Astrocyte (in vitro differentiated cells and primary cell): ENCODE measurements around the gene RYR2. TPM values are rescaled to one million over a fixed set of nuclear protein-coding genes. Genes with fewer than 3 reads are reported as not detected.

Source experiments
- DNase-seq: peaks from one replicate; pipeline ENCODE4 v3.0.0-alpha.2; 2010; ENCODE audit warnings: low read depth
- FAIRE-seq: peaks from 2 replicates; lab custom pipeline; 2011; peaks lifted over from hg19 to GRCh38; lab: Jason Lieb, UNC
- H2AFZ ChIP-seq: 2 replicates; pipeline ENCODE4 v1.6.0; 2012; ENCODE audit warnings: low read depth, low read length, inconsistent platforms
- H3K27ac ChIP-seq: 2 replicates; pipeline ENCODE4 v1.5.1; 2011; ENCODE audit warnings: low read depth, low read length, inconsistent platforms
- H3K27me3 ChIP-seq: 2 replicates; pipeline ENCODE4 v1.6.0; 2011; ENCODE audit warnings: low read length, inconsistent platforms; ENCODE audit not compliant: insufficient read depth
- H3K36me3 ChIP-seq: 2 replicates; pipeline ENCODE4 v1.5.1; 2011; ENCODE audit warnings: low read length, inconsistent platforms; ENCODE audit not compliant: insufficient read depth
- H3K4me1 ChIP-seq: 2 replicates; pipeline ENCODE4 v1.5.1; 2011; ENCODE audit warnings: low read length, inconsistent platforms; ENCODE audit not compliant: insufficient read depth
- H3K4me2 ChIP-seq: 2 replicates; pipeline ENCODE4 v1.6.0; 2012; ENCODE audit warnings: low read length, inconsistent platforms
- H3K4me3 ChIP-seq: 2 replicates; pipeline ENCODE4 v1.5.1; 2011; ENCODE audit warnings: low read depth, mild to moderate bottlenecking, low read length, inconsistent platforms; ENCODE audit not compliant: insufficient read depth
- H3K79me2 ChIP-seq: 2 replicates; pipeline ENCODE4 v1.6.0; 2012; ENCODE audit warnings: mild to moderate bottlenecking, low read length, inconsistent platforms; ENCODE audit not compliant: insufficient read depth
- H3K9ac ChIP-seq: 2 replicates; pipeline ENCODE4 v1.6.0; 2012; ENCODE audit warnings: mild to moderate bottlenecking, low read length, inconsistent platforms
- H3K9me3 ChIP-seq: 2 replicates; pipeline ENCODE4 v1.5.1; 2012; ENCODE audit warnings: low read depth, mild to moderate bottlenecking, low read length, inconsistent platforms; ENCODE audit not compliant: insufficient read depth
- H4K20me1 ChIP-seq: 2 replicates; pipeline ENCODE4 v1.6.0; 2012; ENCODE audit warnings: low read length, inconsistent platforms; ENCODE audit not compliant: insufficient read depth
- H3K27ac Mint-ChIP-seq: one replicate; pipeline ENCODE4 v1.8.0; 2021; ENCODE audit warnings: mild to moderate bottlenecking, mixed read lengths; ENCODE audit not compliant: unreplicated experiment
- H3K27me3 Mint-ChIP-seq: one replicate; pipeline ENCODE4 v1.8.0; 2021; ENCODE audit warnings: low read depth, mixed read lengths; ENCODE audit not compliant: unreplicated experiment
- H3K36me3 Mint-ChIP-seq: one replicate; pipeline ENCODE4 v1.8.0; 2021; ENCODE audit warnings: low read depth, mixed read lengths; ENCODE audit not compliant: unreplicated experiment
- H3K4me1 Mint-ChIP-seq: one replicate; pipeline ENCODE4 v1.8.0; 2021; ENCODE audit warnings: low read depth, mixed read lengths; ENCODE audit not compliant: unreplicated experiment
- H3K4me3 Mint-ChIP-seq: one replicate; pipeline ENCODE4 v1.8.0; 2021; ENCODE audit warnings: mild to moderate bottlenecking, moderate library complexity, mixed read lengths; ENCODE audit not compliant: unreplicated experiment
- H3K9me3 Mint-ChIP-seq: one replicate; pipeline ENCODE4 v1.8.0; 2021; ENCODE audit warnings: mild to moderate bottlenecking, mixed read lengths; ENCODE audit not compliant: unreplicated experiment
- EZH2 ChIP-seq: IDR thresholded peaks from 2 replicates; pipeline ENCODE4 v1.6.1; 2012; ENCODE audit warnings: mild to moderate bottlenecking, low read length, inconsistent platforms; ENCODE audit not compliant: insufficient read depth
- total RNA-seq: library from RNA; stranded (reverse); gene quantifications from 2 replicates; pipeline ENCODE4 v1.2.1, GENCODE V29; 2021
- TF ChIP-seq, protein P1 (sequence below): IDR thresholded peaks from 2 replicates; pipeline ENCODE4 v1.5.1; 2011; ENCODE audit warnings: low read depth, mild to moderate bottlenecking, inconsistent platforms, low read length, moderate library complexity; ENCODE audit not compliant: insufficient read depth

Gene RYR2
- total RNA-seq, 1 donor from 2014 or later, result 0.30 TPM

DNA sequence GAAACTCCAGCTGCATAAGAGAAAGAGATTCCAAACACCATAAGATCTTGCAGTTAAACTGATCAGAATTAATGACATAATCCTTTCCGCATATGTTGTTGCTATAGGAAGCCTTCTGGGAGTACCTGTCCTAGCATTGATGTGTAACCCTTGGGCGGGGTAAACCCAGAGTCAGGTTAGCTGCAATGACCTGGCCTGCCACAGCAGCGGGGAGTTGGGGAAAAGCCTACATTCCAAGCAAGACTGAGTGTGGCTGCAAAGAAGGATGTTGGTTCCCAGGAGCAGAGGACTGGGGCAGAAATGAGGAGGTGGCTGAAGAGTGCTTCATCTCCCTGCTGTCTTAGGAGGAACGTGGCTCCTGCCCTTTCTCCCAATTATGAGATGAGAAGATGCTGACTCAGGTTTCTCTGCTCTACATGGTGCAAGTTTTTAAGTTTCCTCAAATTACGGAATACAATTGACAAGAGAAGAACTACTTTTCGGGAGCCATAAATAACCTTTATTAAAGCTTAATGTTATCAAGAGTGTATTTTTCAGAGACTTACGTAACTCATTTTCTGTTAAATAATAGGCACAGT is 142.1 kb downstream of the RYR2 start:
- no peaks in the 10 kb centered on the region for H3K79me2 ChIP-seq
- FAIRE-seq (no peak), DNase-seq (no peak)
- H3K4me3 ChIP-seq, result no peak overlapping the region
- no peaks in the 10 kb centered on the region for H3K36me3 Mint-ChIP-seq
- H3K27ac Mint-ChIP-seq, result no peak overlapping the region
- no peaks in the 10 kb centered on the region for H3K9me3 Mint-ChIP-seq
- no peaks in the 10 kb centered on the region for H4K20me1 ChIP-seq
- H3K27ac ChIP-seq, result no peak overlapping the region
- no peaks in the 10 kb centered on the region for H3K36me3 ChIP-seq
- no peaks in the 10 kb centered on the region for H3K4me1 ChIP-seq
- no peak overlapping the region for H3K9ac ChIP-seq
- no peak overlapping the region for H3K4me3 Mint-ChIP-seq
- peaks cover 8% of the 10 kb centered on the region for H3K4me1 Mint-ChIP-seq
- peaks cover 1% of the 10 kb centered on the region for H3K27me3 Mint-ChIP-seq
- no peak overlapping the region for H2AFZ ChIP-seq
- no peaks in the 10 kb centered on the region for H3K27me3 ChIP-seq
- no peaks in the 10 kb centered on the region for H3K9me3 ChIP-seq
- no peak for TF ChIP-seq EZH2
- TF ChIP-seq, protein P1, sequence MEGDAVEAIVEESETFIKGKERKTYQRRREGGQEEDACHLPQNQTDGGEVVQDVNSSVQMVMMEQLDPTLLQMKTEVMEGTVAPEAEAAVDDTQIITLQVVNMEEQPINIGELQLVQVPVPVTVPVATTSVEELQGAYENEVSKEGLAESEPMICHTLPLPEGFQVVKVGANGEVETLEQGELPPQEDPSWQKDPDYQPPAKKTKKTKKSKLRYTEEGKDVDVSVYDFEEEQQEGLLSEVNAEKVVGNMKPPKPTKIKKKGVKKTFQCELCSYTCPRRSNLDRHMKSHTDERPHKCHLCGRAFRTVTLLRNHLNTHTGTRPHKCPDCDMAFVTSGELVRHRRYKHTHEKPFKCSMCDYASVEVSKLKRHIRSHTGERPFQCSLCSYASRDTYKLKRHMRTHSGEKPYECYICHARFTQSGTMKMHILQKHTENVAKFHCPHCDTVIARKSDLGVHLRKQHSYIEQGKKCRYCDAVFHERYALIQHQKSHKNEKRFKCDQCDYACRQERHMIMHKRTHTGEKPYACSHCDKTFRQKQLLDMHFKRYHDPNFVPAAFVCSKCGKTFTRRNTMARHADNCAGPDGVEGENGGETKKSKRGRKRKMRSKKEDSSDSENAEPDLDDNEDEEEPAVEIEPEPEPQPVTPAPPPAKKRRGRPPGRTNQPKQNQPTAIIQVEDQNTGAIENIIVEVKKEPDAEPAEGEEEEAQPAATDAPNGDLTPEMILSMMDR, result no peak
- no peak overlapping the region for H3K4me2 ChIP-seq

DNA sequence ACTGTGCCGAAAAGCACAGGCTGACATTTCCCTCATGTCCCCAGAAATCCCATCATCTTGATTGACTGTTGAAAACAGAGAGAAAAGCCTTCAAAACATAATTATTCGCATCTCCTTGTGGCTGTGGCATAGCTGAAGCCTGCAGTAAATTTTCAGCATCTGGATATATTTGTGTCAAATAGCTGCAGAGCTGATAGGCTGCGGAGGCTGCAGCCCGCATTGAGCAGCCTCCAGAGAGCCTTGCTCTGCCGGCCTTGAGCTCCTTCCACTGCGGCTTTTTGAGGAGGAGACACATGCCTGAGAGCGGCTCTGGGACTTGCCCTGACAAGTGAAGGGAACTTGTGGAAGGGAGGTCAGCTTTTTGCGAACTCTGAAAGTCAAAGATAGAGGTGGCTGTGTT is 144.7 kb downstream of the RYR2 start:
- no peak overlapping the region for H3K27ac Mint-ChIP-seq
- no peak for FAIRE-seq
- H3K4me1 ChIP-seq, result no peaks in the 10 kb centered on the region

DNA sequence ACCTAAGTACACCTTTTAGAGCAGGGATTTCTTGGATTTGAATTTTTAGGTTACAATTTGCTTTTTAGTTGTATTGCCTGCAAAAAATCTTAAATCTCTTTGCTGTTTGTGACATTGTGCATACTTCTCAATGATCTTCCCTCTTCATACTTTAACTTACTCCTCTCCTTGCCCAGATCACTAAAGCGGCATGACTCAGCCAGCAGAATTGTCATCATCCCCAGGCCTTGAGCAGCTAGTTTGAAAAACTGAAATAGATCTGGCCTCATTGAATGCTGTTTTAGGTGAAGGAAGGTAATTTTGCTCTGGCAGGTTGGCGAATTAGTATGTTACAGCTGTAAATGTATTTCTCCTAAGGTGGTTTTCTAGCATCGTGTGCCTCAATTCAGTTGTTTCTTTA is 145.9 kb downstream of the RYR2 start:
- TF ChIP-seq, protein P1, result no peak
- TF ChIP-seq EZH2, result no peak

More for the DNA sequence above, 144.7 kb downstream of the RYR2 start:
- no peak overlapping the region for H3K4me3 Mint-ChIP-seq
- peaks cover 8% of the 10 kb centered on the region for H3K4me1 Mint-ChIP-seq
- Histone ChIP-seq H3K4me2 (no peak overlapping the region), H3K79me2 (no peaks in the 10 kb centered on the region), H4K20me1 (no peaks in the 10 kb centered on the region), H3K4me3 (no peak overlapping the region), H3K27me3 (no peaks in the 10 kb centered on the region), H3K27ac (no peak overlapping the region), H3K9ac (no peak overlapping the region), H2AFZ (no peak overlapping the region), H3K36me3 (no peaks in the 10 kb centered on the region), H3K9me3 (no peaks in the 10 kb centered on the region)
- no peak for DNase-seq
- no peak for TF ChIP-seq EZH2
- TF ChIP-seq, protein P1, result no peak
- no peaks in the 10 kb centered on the region for H3K36me3 Mint-ChIP-seq
- no peaks in the 10 kb centered on the region for H3K27me3 Mint-ChIP-seq
- no peaks in the 10 kb centered on the region for H3K9me3 Mint-ChIP-seq

More for the DNA sequence above, 145.9 kb downstream of the RYR2 start:
- Mint-ChIP-seq H3K4me1 (peaks cover 8% of the 10 kb centered on the region), H3K27ac (no peak overlapping the region), H3K9me3 (no peaks in the 10 kb centered on the region), H3K36me3 (no peaks in the 10 kb centered on the region), H3K4me3 (no peak overlapping the region), H3K27me3 (no peaks in the 10 kb centered on the region)
- DNase-seq (no peak), FAIRE-seq (no peak)
- no peak overlapping the region for H2AFZ ChIP-seq
- no peak overlapping the region for H3K9ac ChIP-seq
- H3K4me1 ChIP-seq, result no peaks in the 10 kb centered on the region
- no peak overlapping the region for H3K27ac ChIP-seq
- no peaks in the 10 kb centered on the region for H4K20me1 ChIP-seq
- no peaks in the 10 kb centered on the region for H3K36me3 ChIP-seq
- H3K79me2 ChIP-seq, result no peaks in the 10 kb centered on the region
- H3K9me3 ChIP-seq, result no peaks in the 10 kb centered on the region
- H3K4me2 ChIP-seq, result no peak overlapping the region
- H3K4me3 ChIP-seq, result no peak overlapping the region
- H3K27me3 ChIP-seq, result no peaks in the 10 kb centered on the region
